Liver (tissue), 3 donors: Measurements from ENCODE around the gene RHO.

ENCODE experiments used
- GABPA ChIP-seq, 2 donors: IDR thresholded peaks in 1 of 2; conservative IDR thresholded peaks in 1 of 2; 2 replicates each; pipeline ENCODE4 v1.6.1; 2016; ENCODE audit warnings: antibody characterized with exemption in 2 of 2, mild to moderate bottlenecking in 1 of 2, moderate library complexity in 1 of 2
- HNF4G ChIP-seq: IDR thresholded peaks from 2 replicates; pipeline ENCODE4 v1.6.1; 2016; ENCODE audit warnings: antibody characterized with exemption
- JUND ChIP-seq, 2 donors: IDR thresholded peaks; 2 replicates each; pipeline ENCODE4 v1.6.1; 2016; ENCODE audit warnings: antibody characterized with exemption in 2 of 2
- RAD21 ChIP-seq, 2 donors: IDR thresholded peaks; 2 replicates each; pipeline ENCODE4 v1.6.1; 2016; ENCODE audit warnings: antibody characterized with exemption in 2 of 2, mild to moderate bottlenecking in 2 of 2
- SP1 ChIP-seq: IDR thresholded peaks from 2 replicates; pipeline ENCODE4 v1.6.1; 2018; ENCODE audit warnings: antibody characterized with exemption, mild to moderate bottlenecking
- TAF1 ChIP-seq: conservative IDR thresholded peaks from 2 replicates; pipeline ENCODE4 v1.6.1; 2016; ENCODE audit warnings: antibody characterized with exemption, mild to moderate bottlenecking
- YY1 ChIP-seq: IDR thresholded peaks from 2 replicates; pipeline ENCODE4 v1.6.1; 2016; ENCODE audit warnings: antibody characterized with exemption, mild to moderate bottlenecking
- TF ChIP-seq, protein P1 (sequence below): fragments of 150-350 bp; IDR thresholded peaks from 2 replicates; pipeline ENCODE4 v1.5.1; 2017; ENCODE audit warnings: improper control_type of control experiment, low read depth, low read length; ENCODE audit not compliant: missing input control
- TF ChIP-seq, protein P2 (sequence below): IDR thresholded peaks from 2 replicates; pipeline ENCODE4 v1.6.1; 2016; ENCODE audit warnings: antibody characterized with exemption
- TF ChIP-seq, protein P3 (sequence below): IDR thresholded peaks from 2 replicates; pipeline ENCODE4 v1.6.1; 2016; ENCODE audit warnings: antibody characterized with exemption, mild to moderate bottlenecking
- donor health status: healthy.
- donor health status: healthy.

DNA sequence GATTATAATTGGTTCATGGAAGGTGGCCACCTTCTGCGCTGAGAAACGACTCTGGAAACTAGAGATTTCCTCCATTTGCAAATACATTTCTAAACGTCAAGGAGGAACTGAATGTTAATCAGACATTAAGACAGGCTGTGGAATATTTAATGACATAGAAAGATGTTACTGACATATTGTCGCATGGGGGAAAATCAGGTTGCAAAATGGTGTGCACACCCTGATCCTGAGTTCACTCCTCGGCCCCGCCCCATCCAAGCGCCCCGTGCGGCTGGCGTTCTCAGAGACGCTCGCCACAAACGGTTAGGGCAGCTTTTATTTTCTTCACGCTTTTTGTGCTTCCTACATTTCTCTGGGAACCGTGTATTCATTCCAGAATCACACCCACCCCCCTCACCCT, 25.3 kb downstream of the RHO start:
- TF ChIP-seq, protein P1, sequence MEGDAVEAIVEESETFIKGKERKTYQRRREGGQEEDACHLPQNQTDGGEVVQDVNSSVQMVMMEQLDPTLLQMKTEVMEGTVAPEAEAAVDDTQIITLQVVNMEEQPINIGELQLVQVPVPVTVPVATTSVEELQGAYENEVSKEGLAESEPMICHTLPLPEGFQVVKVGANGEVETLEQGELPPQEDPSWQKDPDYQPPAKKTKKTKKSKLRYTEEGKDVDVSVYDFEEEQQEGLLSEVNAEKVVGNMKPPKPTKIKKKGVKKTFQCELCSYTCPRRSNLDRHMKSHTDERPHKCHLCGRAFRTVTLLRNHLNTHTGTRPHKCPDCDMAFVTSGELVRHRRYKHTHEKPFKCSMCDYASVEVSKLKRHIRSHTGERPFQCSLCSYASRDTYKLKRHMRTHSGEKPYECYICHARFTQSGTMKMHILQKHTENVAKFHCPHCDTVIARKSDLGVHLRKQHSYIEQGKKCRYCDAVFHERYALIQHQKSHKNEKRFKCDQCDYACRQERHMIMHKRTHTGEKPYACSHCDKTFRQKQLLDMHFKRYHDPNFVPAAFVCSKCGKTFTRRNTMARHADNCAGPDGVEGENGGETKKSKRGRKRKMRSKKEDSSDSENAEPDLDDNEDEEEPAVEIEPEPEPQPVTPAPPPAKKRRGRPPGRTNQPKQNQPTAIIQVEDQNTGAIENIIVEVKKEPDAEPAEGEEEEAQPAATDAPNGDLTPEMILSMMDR, result no peak
- TF ChIP-seq, protein P2, sequence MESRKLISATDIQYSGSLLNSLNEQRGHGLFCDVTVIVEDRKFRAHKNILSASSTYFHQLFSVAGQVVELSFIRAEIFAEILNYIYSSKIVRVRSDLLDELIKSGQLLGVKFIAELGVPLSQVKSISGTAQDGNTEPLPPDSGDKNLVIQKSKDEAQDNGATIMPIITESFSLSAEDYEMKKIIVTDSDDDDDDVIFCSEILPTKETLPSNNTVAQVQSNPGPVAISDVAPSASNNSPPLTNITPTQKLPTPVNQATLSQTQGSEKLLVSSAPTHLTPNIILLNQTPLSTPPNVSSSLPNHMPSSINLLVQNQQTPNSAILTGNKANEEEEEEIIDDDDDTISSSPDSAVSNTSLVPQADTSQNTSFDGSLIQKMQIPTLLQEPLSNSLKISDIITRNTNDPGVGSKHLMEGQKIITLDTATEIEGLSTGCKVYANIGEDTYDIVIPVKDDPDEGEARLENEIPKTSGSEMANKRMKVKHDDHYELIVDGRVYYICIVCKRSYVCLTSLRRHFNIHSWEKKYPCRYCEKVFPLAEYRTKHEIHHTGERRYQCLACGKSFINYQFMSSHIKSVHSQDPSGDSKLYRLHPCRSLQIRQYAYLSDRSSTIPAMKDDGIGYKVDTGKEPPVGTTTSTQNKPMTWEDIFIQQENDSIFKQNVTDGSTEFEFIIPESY, result no peak
- TF ChIP-seq, protein P3, sequence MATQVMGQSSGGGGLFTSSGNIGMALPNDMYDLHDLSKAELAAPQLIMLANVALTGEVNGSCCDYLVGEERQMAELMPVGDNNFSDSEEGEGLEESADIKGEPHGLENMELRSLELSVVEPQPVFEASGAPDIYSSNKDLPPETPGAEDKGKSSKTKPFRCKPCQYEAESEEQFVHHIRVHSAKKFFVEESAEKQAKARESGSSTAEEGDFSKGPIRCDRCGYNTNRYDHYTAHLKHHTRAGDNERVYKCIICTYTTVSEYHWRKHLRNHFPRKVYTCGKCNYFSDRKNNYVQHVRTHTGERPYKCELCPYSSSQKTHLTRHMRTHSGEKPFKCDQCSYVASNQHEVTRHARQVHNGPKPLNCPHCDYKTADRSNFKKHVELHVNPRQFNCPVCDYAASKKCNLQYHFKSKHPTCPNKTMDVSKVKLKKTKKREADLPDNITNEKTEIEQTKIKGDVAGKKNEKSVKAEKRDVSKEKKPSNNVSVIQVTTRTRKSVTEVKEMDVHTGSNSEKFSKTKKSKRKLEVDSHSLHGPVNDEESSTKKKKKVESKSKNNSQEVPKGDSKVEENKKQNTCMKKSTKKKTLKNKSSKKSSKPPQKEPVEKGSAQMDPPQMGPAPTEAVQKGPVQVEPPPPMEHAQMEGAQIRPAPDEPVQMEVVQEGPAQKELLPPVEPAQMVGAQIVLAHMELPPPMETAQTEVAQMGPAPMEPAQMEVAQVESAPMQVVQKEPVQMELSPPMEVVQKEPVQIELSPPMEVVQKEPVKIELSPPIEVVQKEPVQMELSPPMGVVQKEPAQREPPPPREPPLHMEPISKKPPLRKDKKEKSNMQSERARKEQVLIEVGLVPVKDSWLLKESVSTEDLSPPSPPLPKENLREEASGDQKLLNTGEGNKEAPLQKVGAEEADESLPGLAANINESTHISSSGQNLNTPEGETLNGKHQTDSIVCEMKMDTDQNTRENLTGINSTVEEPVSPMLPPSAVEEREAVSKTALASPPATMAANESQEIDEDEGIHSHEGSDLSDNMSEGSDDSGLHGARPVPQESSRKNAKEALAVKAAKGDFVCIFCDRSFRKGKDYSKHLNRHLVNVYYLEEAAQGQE, result no peak
- TF ChIP-seq JUND (IDR thresholded peaks at IDR 0.05) (no peak), GABPA (IDR thresholded peaks at IDR 0.05 in 1 of 2, conservative IDR thresholded peaks at IDR 0.05 in 1 of 2) (no peak), RAD21 (IDR thresholded peaks at IDR 0.05) (no peak), SP1 (no peak), TAF1 (no peak), YY1 (no peak), HNF4G (no peak)
